ENCODE data around the gene TMEM184A.

DNA sequence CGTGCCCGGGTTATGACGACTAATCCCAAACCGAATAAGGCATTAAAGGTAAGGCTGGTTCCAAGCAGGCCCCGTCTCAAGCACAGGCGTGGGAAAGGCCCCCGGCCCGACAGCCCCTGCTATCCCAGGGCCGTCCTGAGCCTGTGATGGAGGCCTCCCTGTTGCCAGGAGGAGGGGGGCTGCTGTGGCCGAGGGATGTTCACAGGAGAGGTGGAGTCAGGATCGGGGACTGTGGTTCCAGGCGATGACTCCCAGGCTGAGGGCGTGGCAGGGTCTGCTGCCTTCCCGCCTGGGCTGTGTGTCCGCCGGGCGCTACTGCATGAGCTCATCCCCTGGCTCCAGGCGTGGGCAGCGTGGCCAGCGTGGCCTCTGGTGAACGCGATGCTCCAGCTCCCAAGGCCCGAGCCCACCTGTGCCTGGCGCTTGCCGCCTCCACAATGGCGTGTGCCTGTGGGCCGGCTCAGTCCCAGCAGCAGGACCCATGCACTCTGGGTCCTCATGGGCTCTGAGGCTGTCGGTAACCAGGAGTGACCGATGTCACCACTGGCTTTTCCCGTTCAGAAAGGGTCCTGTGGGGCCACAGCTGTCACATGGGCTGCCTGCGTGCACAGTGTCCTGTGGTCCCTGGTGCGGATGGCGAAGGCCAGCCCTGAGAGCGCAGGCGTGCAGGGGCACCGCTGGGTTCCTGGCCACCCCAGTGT, 16.7 kb downstream of the TMEM184A start:
- TF ChIP-seq, protein P1, sequence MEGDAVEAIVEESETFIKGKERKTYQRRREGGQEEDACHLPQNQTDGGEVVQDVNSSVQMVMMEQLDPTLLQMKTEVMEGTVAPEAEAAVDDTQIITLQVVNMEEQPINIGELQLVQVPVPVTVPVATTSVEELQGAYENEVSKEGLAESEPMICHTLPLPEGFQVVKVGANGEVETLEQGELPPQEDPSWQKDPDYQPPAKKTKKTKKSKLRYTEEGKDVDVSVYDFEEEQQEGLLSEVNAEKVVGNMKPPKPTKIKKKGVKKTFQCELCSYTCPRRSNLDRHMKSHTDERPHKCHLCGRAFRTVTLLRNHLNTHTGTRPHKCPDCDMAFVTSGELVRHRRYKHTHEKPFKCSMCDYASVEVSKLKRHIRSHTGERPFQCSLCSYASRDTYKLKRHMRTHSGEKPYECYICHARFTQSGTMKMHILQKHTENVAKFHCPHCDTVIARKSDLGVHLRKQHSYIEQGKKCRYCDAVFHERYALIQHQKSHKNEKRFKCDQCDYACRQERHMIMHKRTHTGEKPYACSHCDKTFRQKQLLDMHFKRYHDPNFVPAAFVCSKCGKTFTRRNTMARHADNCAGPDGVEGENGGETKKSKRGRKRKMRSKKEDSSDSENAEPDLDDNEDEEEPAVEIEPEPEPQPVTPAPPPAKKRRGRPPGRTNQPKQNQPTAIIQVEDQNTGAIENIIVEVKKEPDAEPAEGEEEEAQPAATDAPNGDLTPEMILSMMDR (conservative IDR thresholded peaks at IDR 0.05): no peak
- TF ChIP-seq EZH2 (IDR thresholded peaks at IDR 0.05; ENCODE audit: low read depth): no peak

Data from PC-9 (cell line).